ENCODE measurements around the gene TSPAN33. TPM values are rescaled to one million over a fixed set of nuclear protein-coding genes. Genes with fewer than 3 reads are reported as not detected.

Gene TSPAN33
- total RNA-seq, 1 donor from 2014 or later = 22.2 TPM

GRCh38 chr7:129149511-129149910, 5.0 kb downstream of the TSPAN33 start:
- peaks cover 4% of the 10 kb centered on the region for H3K4me1 Mint-ChIP-seq (ENCODE audit: low read depth)
- no peaks in the 10 kb centered on the region for H3K9me3 Mint-ChIP-seq (ENCODE audit: low read depth)
- no peak for DNase-seq (ENCODE audit: low spot score, unreplicated experiment)
- H3K27me3 Mint-ChIP-seq = peaks cover 10% of the 10 kb centered on the region
- no peak overlapping the region for H3K4me3 Mint-ChIP-seq (ENCODE audit: low read depth)
- TF ChIP-seq CTCF (IDR thresholded peaks at IDR 0.05; ENCODE audit: unreplicated experiment) = no peak
- no peak overlapping the region for H3K27ac Mint-ChIP-seq
- H3K36me3 Mint-ChIP-seq (ENCODE audit: insufficient read depth) = no peaks in the 10 kb centered on the region

- no peak for TF ChIP-seq CTCF (IDR thresholded peaks at IDR 0.05; ENCODE audit: unreplicated experiment)
- Mint-ChIP-seq H3K9me3 (ENCODE audit: low read depth) (no peaks in the 10 kb centered on the region), H3K27ac (no peak overlapping the region), H3K27me3 (peaks cover 8% of the 10 kb centered on the region), H3K4me1 (ENCODE audit: low read depth) (peaks cover 3% of the 10 kb centered on the region), H3K4me3 (ENCODE audit: low read depth) (no peak overlapping the region), H3K36me3 (ENCODE audit: insufficient read depth) (no peaks in the 10 kb centered on the region)
- no peak for DNase-seq (ENCODE audit: low spot score, unreplicated experiment)
These were observed 5.9 kb downstream of the TSPAN33 start for GRCh38 chr7:129150199-129150996.

GRCh38 chr7:129157651-129158050, 13.1 kb downstream of the TSPAN33 start:
- no peaks in the 10 kb centered on the region for H3K4me1 Mint-ChIP-seq (ENCODE audit: low read depth)

GRCh38 chr7:129159539-129159938, 15.0 kb downstream of the TSPAN33 start:
- H3K27ac Mint-ChIP-seq = no peak overlapping the region

More at GRCh38 chr7:129157651-129158050, 13.1 kb downstream of the TSPAN33 start:
- Mint-ChIP-seq H3K27ac (no peak overlapping the region), H3K4me3 (ENCODE audit: low read depth) (no peak overlapping the region), H3K9me3 (ENCODE audit: low read depth) (peaks cover 3% of the 10 kb centered on the region), H3K36me3 (ENCODE audit: insufficient read depth) (no peaks in the 10 kb centered on the region), H3K27me3 (no peaks in the 10 kb centered on the region)
- no peak for TF ChIP-seq CTCF (IDR thresholded peaks at IDR 0.05; ENCODE audit: unreplicated experiment)
- DNase-seq (ENCODE audit: low spot score, unreplicated experiment) = no peak

More at GRCh38 chr7:129159539-129159938, 15.0 kb downstream of the TSPAN33 start:
- no peaks in the 10 kb centered on the region for H3K4me1 Mint-ChIP-seq (ENCODE audit: low read depth)
- no peak for TF ChIP-seq CTCF (IDR thresholded peaks at IDR 0.05; ENCODE audit: unreplicated experiment)
- peaks cover 3% of the 10 kb centered on the region for H3K9me3 Mint-ChIP-seq (ENCODE audit: low read depth)
- no peak for DNase-seq (ENCODE audit: low spot score, unreplicated experiment)
- H3K36me3 Mint-ChIP-seq (ENCODE audit: insufficient read depth) = no peaks in the 10 kb centered on the region
- H3K27me3 Mint-ChIP-seq = no peaks in the 10 kb centered on the region
- H3K4me3 Mint-ChIP-seq (ENCODE audit: low read depth) = no peak overlapping the region
